ENCODE data around the gene ST14.

DNA sequence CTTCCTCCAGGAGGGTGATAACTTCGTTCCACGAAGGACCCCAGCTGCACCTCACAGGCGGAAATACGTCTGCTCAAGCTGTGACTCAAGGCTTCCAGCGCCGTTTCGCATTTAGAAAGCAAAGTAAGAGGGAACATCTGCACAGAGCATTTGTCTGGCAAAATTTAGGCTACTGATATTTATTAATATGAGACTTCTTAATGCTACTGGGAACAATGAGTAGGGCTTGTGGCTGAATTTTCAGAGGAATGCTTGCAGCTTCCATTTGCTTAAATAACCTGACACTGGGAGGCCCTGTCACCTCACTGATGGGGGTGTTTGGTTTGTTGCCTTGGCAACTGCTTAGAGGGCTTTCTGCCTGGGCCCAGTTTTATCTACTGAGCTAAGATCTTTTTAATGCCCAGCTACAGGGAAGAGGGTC, 14.7 kb upstream of the ST14 start:
- TF ChIP-seq, protein P1, sequence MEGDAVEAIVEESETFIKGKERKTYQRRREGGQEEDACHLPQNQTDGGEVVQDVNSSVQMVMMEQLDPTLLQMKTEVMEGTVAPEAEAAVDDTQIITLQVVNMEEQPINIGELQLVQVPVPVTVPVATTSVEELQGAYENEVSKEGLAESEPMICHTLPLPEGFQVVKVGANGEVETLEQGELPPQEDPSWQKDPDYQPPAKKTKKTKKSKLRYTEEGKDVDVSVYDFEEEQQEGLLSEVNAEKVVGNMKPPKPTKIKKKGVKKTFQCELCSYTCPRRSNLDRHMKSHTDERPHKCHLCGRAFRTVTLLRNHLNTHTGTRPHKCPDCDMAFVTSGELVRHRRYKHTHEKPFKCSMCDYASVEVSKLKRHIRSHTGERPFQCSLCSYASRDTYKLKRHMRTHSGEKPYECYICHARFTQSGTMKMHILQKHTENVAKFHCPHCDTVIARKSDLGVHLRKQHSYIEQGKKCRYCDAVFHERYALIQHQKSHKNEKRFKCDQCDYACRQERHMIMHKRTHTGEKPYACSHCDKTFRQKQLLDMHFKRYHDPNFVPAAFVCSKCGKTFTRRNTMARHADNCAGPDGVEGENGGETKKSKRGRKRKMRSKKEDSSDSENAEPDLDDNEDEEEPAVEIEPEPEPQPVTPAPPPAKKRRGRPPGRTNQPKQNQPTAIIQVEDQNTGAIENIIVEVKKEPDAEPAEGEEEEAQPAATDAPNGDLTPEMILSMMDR (IDR thresholded peaks at IDR 0.05), result no peak
- no peak for TF ChIP-seq POLR2A (IDR thresholded peaks at IDR 0.05)
